Measurements from ENCODE around the gene RPL10A. TPM values are rescaled to one million over a fixed set of nuclear protein-coding genes. Genes with fewer than 3 reads are reported as not detected.
A peak's percentile ranks its signal among the peaks of the same experiment; 100 is the strongest.

RPL10A gene
- polyA plus RNA-seq, 3 donors: 345 to 1,242 (median 421) TPM

DNA sequence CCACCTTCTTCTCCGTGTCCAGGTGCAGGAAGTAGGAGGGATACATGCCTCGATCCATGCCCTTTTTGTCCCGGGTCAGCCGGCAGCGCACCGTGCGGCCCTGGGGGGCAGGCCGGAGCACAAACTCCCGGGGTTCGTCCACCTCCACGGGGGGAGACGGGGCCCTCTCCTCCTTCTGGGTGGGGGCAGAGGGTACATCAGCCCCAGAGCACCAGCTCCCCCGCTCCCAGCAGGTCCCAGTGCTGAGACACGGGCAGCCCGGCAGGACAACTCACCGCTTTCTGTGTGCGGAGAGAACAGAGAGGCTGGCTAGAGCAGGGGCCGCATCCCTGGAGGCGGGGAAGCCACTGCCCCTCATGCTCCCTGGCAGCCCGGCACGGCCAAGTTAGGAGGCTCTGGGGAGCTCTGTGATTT, 37.8 kb downstream of the RPL10A start:
- Mint-ChIP-seq H3K4me3 (no peak overlapping the region), H3K4me1 (no peaks in the 10 kb centered on the region), H3K9me3 (peaks cover 0 to 6% (median 3%) of the 10 kb centered on the region in 7 donors), H3K27me3 (ENCODE audit: low read depth in 3 of 3) (peaks cover 63 to 89% (median 68%) of the 10 kb centered on the region in 3 donors), H3K27ac (no peak overlapping the region), H3K36me3 (no peaks in the 10 kb centered on the region)
- H2AFZ ChIP-seq (ENCODE audit: insufficient read depth, low read depth, low read length, poor library complexity, severe bottlenecking): no peak overlapping the region
- H3K36me3 ChIP-seq (replicated peaks in 1 of 2; ENCODE audit: control insufficient read depth in 1 of 2, insufficient read depth in 2 of 2, low read length in 2 of 2): no peaks in the 10 kb centered on the region
- H3K27me3 ChIP-seq (ENCODE audit: control insufficient read depth in 2 of 2, insufficient read depth in 2 of 2, low read length in 2 of 2): peaks cover 8 to 55% of the 10 kb centered on the region in 2 donors
- TF ChIP-seq, protein P1, sequence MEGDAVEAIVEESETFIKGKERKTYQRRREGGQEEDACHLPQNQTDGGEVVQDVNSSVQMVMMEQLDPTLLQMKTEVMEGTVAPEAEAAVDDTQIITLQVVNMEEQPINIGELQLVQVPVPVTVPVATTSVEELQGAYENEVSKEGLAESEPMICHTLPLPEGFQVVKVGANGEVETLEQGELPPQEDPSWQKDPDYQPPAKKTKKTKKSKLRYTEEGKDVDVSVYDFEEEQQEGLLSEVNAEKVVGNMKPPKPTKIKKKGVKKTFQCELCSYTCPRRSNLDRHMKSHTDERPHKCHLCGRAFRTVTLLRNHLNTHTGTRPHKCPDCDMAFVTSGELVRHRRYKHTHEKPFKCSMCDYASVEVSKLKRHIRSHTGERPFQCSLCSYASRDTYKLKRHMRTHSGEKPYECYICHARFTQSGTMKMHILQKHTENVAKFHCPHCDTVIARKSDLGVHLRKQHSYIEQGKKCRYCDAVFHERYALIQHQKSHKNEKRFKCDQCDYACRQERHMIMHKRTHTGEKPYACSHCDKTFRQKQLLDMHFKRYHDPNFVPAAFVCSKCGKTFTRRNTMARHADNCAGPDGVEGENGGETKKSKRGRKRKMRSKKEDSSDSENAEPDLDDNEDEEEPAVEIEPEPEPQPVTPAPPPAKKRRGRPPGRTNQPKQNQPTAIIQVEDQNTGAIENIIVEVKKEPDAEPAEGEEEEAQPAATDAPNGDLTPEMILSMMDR (IDR thresholded peaks at IDR 0.05): no peak
- H3K79me2 ChIP-seq (ENCODE audit: insufficient read depth, low read length): no peaks in the 10 kb centered on the region
- H3K4me3 ChIP-seq (replicated peaks in 1 of 3; ENCODE audit: low read depth in 2 of 3, low read length in 3 of 3): no peak overlapping the region
- no peak overlapping the region for H3K27ac ChIP-seq (ENCODE audit: low read depth in 1 of 2, low read length in 2 of 2)
- H3K4me2 ChIP-seq (replicated peaks; ENCODE audit: extremely low read depth, low read length, poor library complexity, severe bottlenecking): no peak overlapping the region
- H3K4me1 ChIP-seq (ENCODE audit: control insufficient read depth in 1 of 2, insufficient read depth in 2 of 2, low read length in 2 of 2): no peaks in the 10 kb centered on the region
- H4K20me1 ChIP-seq (ENCODE audit: insufficient read depth, low read length): no peaks in the 10 kb centered on the region
- 92% methylated on average over 17 of the region's 21 CpGs for WGBS (ENCODE audit: insufficient coverage)
- DNase-seq: no peak
- intact Hi-C loops (cut with micrococcal nuclease): no loop called here
- H3K9me3 ChIP-seq (replicated peaks in 1 of 2; ENCODE audit: control insufficient read depth in 1 of 2, insufficient read depth in 1 of 2, low read length in 2 of 2): peaks cover 0 to 4% of the 10 kb centered on the region in 2 donors
- H3K9ac ChIP-seq (ENCODE audit: insufficient read depth, low read length, poor library complexity, severe bottlenecking): no peak overlapping the region

DNA sequence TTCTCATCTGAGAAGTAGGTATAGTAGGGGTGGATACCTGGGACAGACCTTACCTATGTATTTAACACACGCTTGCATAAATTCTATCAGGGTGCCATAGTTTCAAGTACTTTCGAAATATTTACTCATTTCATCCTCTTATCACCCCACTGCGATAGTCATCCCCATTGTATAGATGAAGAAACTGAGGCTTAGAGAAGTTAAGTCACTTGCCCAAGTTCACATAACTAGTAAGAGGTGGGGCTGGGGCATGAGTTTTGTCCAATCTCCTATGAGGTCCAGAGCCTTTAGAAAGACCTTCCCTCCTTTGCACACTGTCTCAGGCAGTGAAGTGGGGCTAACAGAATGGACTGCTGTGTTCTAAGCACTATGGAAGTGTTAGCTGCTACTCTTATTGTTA, 38.3 kb downstream of the RPL10A start:
- Histone ChIP-seq H3K36me3 (replicated peaks in 1 of 2; ENCODE audit: control insufficient read depth in 1 of 2, insufficient read depth in 2 of 2, low read length in 2 of 2) (no peaks in the 10 kb centered on the region), H3K4me1 (ENCODE audit: control insufficient read depth in 1 of 2, insufficient read depth in 2 of 2, low read length in 2 of 2) (no peaks in the 10 kb centered on the region), H3K4me3 (replicated peaks in 1 of 3; ENCODE audit: low read depth in 2 of 3, low read length in 3 of 3) (no peak overlapping the region), H4K20me1 (ENCODE audit: insufficient read depth, low read length) (no peaks in the 10 kb centered on the region), H3K9ac (ENCODE audit: insufficient read depth, low read length, poor library complexity, severe bottlenecking) (no peak overlapping the region), H3K9me3 (replicated peaks in 1 of 2; ENCODE audit: control insufficient read depth in 1 of 2, insufficient read depth in 1 of 2, low read length in 2 of 2) (peaks cover 0 to 4% of the 10 kb centered on the region in 2 donors), H2AFZ (ENCODE audit: insufficient read depth, low read depth, low read length, poor library complexity, severe bottlenecking) (no peak overlapping the region), H3K27me3 (ENCODE audit: control insufficient read depth in 2 of 2, insufficient read depth in 2 of 2, low read length in 2 of 2) (peaks cover 13 to 55% of the 10 kb centered on the region in 2 donors), H3K27ac (ENCODE audit: low read depth in 1 of 2, low read length in 2 of 2) (no peak overlapping the region), H3K79me2 (ENCODE audit: insufficient read depth, low read length) (no peaks in the 10 kb centered on the region), H3K4me2 (replicated peaks; ENCODE audit: extremely low read depth, low read length, poor library complexity, severe bottlenecking) (no peak overlapping the region)
- Mint-ChIP-seq H3K4me3 (no peak overlapping the region), H3K4me1 (no peaks in the 10 kb centered on the region), H3K36me3 (no peaks in the 10 kb centered on the region), H3K27ac (peak overlapping the region in 1 of 7 donors; percentile 25), H3K9me3 (peaks cover 0 to 6% (median 3%) of the 10 kb centered on the region in 7 donors), H3K27me3 (ENCODE audit: low read depth in 3 of 3) (peaks cover 65 to 89% (median 73%) of the 10 kb centered on the region in 3 donors)
- TF ChIP-seq, protein P1 (IDR thresholded peaks at IDR 0.05): no peak
- no CpG with 5 or more reads among the region's 3 CpGs for WGBS (ENCODE audit: insufficient coverage)
- DNase-seq: no peak
- intact Hi-C loops (cut with micrococcal nuclease): no loop called here

Data from CD14-positive monocyte (primary cell).